Measurements from ENCODE around the gene RUNDC1.
"Not testable (repeated sequence)": the region's sequence is repeated elsewhere in the genome, so short reads cannot be mapped to it uniquely, and the experiment has no call there.

- not testable (repeated sequence) for TF ChIP-seq CTCF (conservative IDR thresholded peaks at IDR 0.05; ENCODE audit: low read length); EZH2phosphoT487 (IDR thresholded peaks at IDR 0.05; ENCODE audit: borderline replicate concordance, low read depth, low read length)
Observed at GRCh38 chr17:42973323-42973722, 7.0 kb upstream of the RUNDC1 start.

All from OCI-LY7 (cell line).